Esophagus muscularis mucosa (tissue), 4 donors: ENCODE results near the gene PARK7. TPM values are rescaled to one million over a fixed set of nuclear protein-coding genes. Genes with fewer than 3 reads are reported as not detected.

Source experiments
- DNase-seq: peaks from one replicate; pipeline ENCODE4 v3.0.0-alpha.2; 2017; ENCODE audit errors: extremely low spot score
- H3K27ac ChIP-seq, 4 donors: fragments of 200-600 bp; sonication (generic); replicated peaks in 1 of 4; 1 replicate in 3 of 4; 2 replicates in 1 of 4; pipeline ENCODE4 v1.5.1; 2016 to 2019; ENCODE audit warnings: mild to moderate bottlenecking in 1 of 4
- H3K27me3 ChIP-seq, 4 donors: fragments of 200-600 bp; sonication (generic); one replicate each; pipeline versions ENCODE4 v1.5.1 to v1.6.0; 2016 to 2019
- H3K36me3 ChIP-seq, 4 donors: fragments of 200-600 bp; sonication (generic); one replicate each; pipeline ENCODE4 v1.5.1; 2016 to 2019
- H3K4me1 ChIP-seq, 4 donors: fragments of 200-600 bp; sonication (generic); one replicate each; pipeline ENCODE4 v1.5.1; 2016 to 2019
- H3K4me3 ChIP-seq, 4 donors: fragments of 200-600 bp; sonication (generic); 1 replicate in 2 of 4; 2 replicates in 2 of 4; pipeline ENCODE4 v1.5.1; 2016 to 2019; ENCODE audit warnings: mild to moderate bottlenecking in 4 of 4, moderate library complexity in 1 of 4
- H3K9me3 ChIP-seq, 4 donors: fragments of 200-600 bp; sonication (generic); 1 replicate in 3 of 4; 2 replicates in 1 of 4; pipeline ENCODE4 v1.5.1; 2016 to 2019
- CTCF ChIP-seq, 3 experiments: fragments of 200-600 bp in 2 of 3; fragments of 450-650 bp in 1 of 3; sonication (generic) in 2 of 3; IDR thresholded peaks; one replicate each; pipeline ENCODE4 v1.5.1; 2017 to 2019; ENCODE audit warnings: antibody characterized with exemption in 3 of 3, mild to moderate bottlenecking in 2 of 3, moderate library complexity in 1 of 3
- EP300 ChIP-seq: sonication (generic); formaldehyde crosslinking; IDR thresholded peaks from one replicate; pipeline ENCODE4 v1.6.1; 2017; ENCODE audit warnings: antibody characterized with exemption
- POLR2A ChIP-seq: fragments of 450-650 bp; IDR thresholded peaks from one replicate; pipeline ENCODE4 v1.6.1; 2017; ENCODE audit warnings: antibody characterized with exemption, moderate library complexity, mild to moderate bottlenecking, low read depth
- POLR2AphosphoS5 ChIP-seq, 2 donors: sonication (generic); formaldehyde crosslinking; IDR thresholded peaks; one replicate each; pipeline ENCODE4 v1.6.1; 2017; ENCODE audit warnings: antibody characterized with exemption in 2 of 2
- WGBS: methylation state at CpG from one replicate; pipeline ENCODE4 v1.1.5; 2018; 5-methylcytosine and 5-hydroxymethylcytosine counted together
- intact Hi-C: fragments of 100-400 bp; cut with DNase I; formaldehyde crosslinking; loops from one replicate; pipeline ENCODE4 v1.15.1; 2023
- total RNA-seq, 4 donors: library from RNA; depleted of rRNA; stranded (reverse); fragments of >200 nt; gene quantifications; one replicate each; pipeline versions ENCODE4 v1.1.0 to v1.2.1, GENCODE V29; 2016

Gene PARK7
- total RNA-seq, 4 donors from 2014 or later = 201 to 229 (median 212) TPM

- TF ChIP-seq POLR2A (no peak), POLR2AphosphoS5 (IDR thresholded peaks at IDR 0.05) (no peak), EP300 (no peak), CTCF (IDR thresholded peaks at IDR 0.05) (no peak)
- H3K36me3 ChIP-seq = peaks cover 0 to 5% (median 0%) of the 10 kb centered on the region in 4 donors
- H3K4me1 ChIP-seq = peaks cover 0 to 11% (median 10%) of the 10 kb centered on the region in 4 donors
- H3K27me3 ChIP-seq = no peaks in the 10 kb centered on the region
- no peak overlapping the region for H3K4me3 ChIP-seq
- 84% methylated on average over 19 of the region's 19 CpGs for WGBS
- no peak overlapping the region for H3K27ac ChIP-seq
- no peak for DNase-seq
- H3K9me3 ChIP-seq = no peaks in the 10 kb centered on the region
- intact Hi-C loops = no loop called here
Measured at GRCh38 chr1:7993593-7994479, 32.3 kb downstream of the PARK7 start.

GRCh38 chr1:7994827-7995226 lies 33.3 kb downstream of the PARK7 start:
- no peak overlapping the region for H3K27ac ChIP-seq
- no peaks in the 10 kb centered on the region for H3K9me3 ChIP-seq
- no peak for TF ChIP-seq CTCF (IDR thresholded peaks at IDR 0.05)
- no peak for TF ChIP-seq POLR2AphosphoS5 (IDR thresholded peaks at IDR 0.05)
- no peak for TF ChIP-seq POLR2A
- no peak for TF ChIP-seq EP300
- no peaks in the 10 kb centered on the region for H3K27me3 ChIP-seq
- WGBS = 93% methylated on average over 1 of the region's 1 CpG
- no peak for DNase-seq
- intact Hi-C loops = no loop called here
- no peak overlapping the region for H3K4me3 ChIP-seq
- H3K36me3 ChIP-seq = peaks cover 0 to 5% (median 0%) of the 10 kb centered on the region in 4 donors
- peaks cover 0 to 2% (median 1%) of the 10 kb centered on the region in 4 donors for H3K4me1 ChIP-seq

GRCh38 chr1:7995437-7995836 lies 33.9 kb downstream of the PARK7 start:
- Histone ChIP-seq H3K36me3 (peaks cover 0 to 5% (median 0%) of the 10 kb centered on the region in 4 donors), H3K27me3 (no peaks in the 10 kb centered on the region), H3K9me3 (no peaks in the 10 kb centered on the region), H3K27ac (no peak overlapping the region), H3K4me1 (no peaks in the 10 kb centered on the region), H3K4me3 (no peak overlapping the region)
- no peak for DNase-seq
- intact Hi-C loops = no loop called here
- 97% methylated on average over 5 of the region's 5 CpGs for WGBS
- TF ChIP-seq CTCF (IDR thresholded peaks at IDR 0.05) = no peak

GRCh38 chr1:8002329-8002910 lies 40.9 kb downstream of the PARK7 start:
- Histone ChIP-seq H3K27me3 (no peaks in the 10 kb centered on the region), H3K9me3 (no peaks in the 10 kb centered on the region), H3K4me1 (peaks cover 28 to 46% (median 43%) of the 10 kb centered on the region in 4 donors), H3K36me3 (no peaks in the 10 kb centered on the region), H3K27ac (peak overlapping the region; percentile 81 to 89 (median 86)), H3K4me3 (no peak overlapping the region)
- WGBS = 90% methylated on average over 6 of the region's 6 CpGs
- DNase-seq = no peak
- intact Hi-C loops = no loop called here
- TF ChIP-seq POLR2A (no peak), POLR2AphosphoS5 (IDR thresholded peaks at IDR 0.05) (no peak), EP300 (no peak), CTCF (IDR thresholded peaks at IDR 0.05) (no peak)
